ENCODE measurements around the gene REEP1. TPM values are rescaled to one million over a fixed set of nuclear protein-coding genes. Genes with fewer than 3 reads are reported as not detected.

Gene REEP1, protein sequence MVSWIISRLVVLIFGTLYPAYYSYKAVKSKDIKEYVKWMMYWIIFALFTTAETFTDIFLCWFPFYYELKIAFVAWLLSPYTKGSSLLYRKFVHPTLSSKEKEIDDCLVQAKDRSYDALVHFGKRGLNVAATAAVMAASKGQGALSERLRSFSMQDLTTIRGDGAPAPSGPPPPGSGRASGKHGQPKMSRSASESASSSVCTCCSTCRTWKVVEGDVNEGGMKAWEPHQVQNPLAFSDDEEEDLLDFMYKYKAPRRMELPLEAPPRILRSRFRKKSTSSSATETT
- under 1 TPM; 0.38 to 0.63 TPM for total RNA-seq

DNA sequence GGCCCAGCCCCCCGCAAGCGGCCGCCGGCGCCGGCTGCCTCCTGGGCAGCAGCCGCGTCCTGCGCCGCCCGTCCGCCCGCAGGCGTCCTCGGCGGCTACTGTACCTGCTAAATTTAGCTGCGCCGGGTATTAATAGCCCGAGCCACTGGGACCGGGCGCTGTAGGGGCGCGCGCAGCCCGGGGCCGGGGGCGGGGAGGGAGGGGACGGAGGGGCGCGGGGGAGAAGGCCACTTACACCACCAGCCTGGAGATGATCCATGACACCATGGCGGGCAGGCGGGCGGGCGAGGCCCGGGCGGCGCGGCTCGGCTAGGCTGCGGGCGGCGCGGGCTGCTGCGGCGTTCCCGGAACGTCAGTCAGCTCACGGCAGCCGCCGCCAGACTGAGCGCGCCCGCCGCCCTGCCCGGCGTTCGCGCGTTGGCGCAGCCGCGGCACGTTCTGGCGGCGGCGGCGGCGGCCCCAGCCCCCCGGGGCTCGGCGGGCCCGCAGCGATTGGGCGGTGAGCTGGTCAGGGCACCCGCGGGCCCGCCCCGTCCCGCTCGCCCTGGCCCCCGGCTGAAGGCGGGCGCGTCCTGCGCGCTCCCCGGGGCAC, at the start of gene REEP1:
Gene REEP1, minus strand, starts transcription at position 383 of the 592 bp plus-strand sequence. Its CDS starts 116 bp downstream, at position 267.
- Mint-ChIP-seq H3K4me1 (ENCODE audit: low read depth) (peaks cover 17% of the 10 kb centered on the region), H3K36me3 (ENCODE audit: insufficient read depth in 2 of 2) (peaks cover 10% of the 10 kb centered on the region in 2 donors), H3K9me3 (peaks cover 8% of the 10 kb centered on the region in 2 donors), H3K27ac (no peak within 1 kb of the TSS), H3K4me3 (peak within 1 kb of the TSS; percentile 89 to 92), H3K27me3 (ENCODE audit: low read depth) (peaks cover 54% of the 10 kb centered on the region)
- peak; percentile 83 to 85 for ATAC-seq (replicated peaks in 1 of 2)
- peak; percentile 31 to 41 for DNase-seq

DNA sequence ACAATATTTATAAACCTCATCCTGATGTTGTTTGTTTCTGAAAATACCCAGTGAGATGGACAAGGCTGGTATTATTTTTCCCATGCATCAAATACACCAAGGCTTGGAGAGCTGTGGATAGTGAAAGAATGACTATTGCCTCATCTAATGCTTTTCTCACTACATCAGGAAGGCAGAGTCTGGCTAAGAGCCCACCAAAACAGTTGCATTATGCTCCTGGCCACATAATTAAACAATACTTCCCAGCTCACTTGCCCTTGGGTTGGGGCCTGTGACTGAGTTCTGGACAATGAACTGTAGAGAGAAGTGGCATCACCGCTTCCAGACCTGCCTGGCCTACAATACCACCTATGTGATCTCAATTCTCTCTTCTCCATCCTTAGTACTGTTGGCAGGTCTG, 46.4 kb upstream of the REEP1 start:
- H3K36me3 Mint-ChIP-seq (ENCODE audit: insufficient read depth in 2 of 2), result no peaks in the 10 kb centered on the region
- no peaks in the 10 kb centered on the region for H3K4me1 Mint-ChIP-seq (ENCODE audit: low read depth)

DNA sequence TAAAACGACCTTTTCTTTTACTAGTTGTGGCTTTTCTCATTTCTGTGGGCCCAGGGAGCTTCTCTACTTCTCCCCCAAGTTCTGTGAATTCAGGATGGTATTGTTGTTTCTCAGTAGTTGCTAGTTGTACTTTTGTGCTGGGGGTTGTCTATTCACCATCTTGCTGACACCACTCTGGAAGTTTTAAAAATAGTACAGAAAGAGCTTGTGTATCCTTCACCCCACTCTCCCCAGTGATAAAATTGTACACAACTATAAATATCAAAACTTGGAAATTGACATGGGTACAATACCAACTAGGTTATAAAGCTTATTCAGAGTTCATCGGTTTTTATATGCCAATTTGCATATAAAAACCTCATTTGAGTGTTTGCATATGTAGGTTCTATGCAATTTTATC, 45.3 kb upstream of the REEP1 start:
- H3K27me3 Mint-ChIP-seq (ENCODE audit: low read depth), result no peaks in the 10 kb centered on the region
- ATAC-seq (replicated peaks in 1 of 2) (no peak), DNase-seq (no peak)
- H3K9me3 Mint-ChIP-seq, result peaks cover 0 to 3% of the 10 kb centered on the region in 2 donors
- no peaks in the 10 kb centered on the region for H3K4me1 Mint-ChIP-seq (ENCODE audit: low read depth)
- peaks cover 0 to 2% of the 10 kb centered on the region in 2 donors for H3K36me3 Mint-ChIP-seq (ENCODE audit: insufficient read depth in 2 of 2)
- H3K4me3 Mint-ChIP-seq, result no peak overlapping the region
- H3K27ac Mint-ChIP-seq, result no peak overlapping the region

More for the DNA sequence above, 46.4 kb upstream of the REEP1 start:
- no peak overlapping the region for H3K4me3 Mint-ChIP-seq
- no peaks in the 10 kb centered on the region for H3K9me3 Mint-ChIP-seq
- no peaks in the 10 kb centered on the region for H3K27me3 Mint-ChIP-seq (ENCODE audit: low read depth)
- H3K27ac Mint-ChIP-seq, result no peak overlapping the region
- ATAC-seq (replicated peaks in 1 of 2), result no peak
- DNase-seq, result no peak

DNA sequence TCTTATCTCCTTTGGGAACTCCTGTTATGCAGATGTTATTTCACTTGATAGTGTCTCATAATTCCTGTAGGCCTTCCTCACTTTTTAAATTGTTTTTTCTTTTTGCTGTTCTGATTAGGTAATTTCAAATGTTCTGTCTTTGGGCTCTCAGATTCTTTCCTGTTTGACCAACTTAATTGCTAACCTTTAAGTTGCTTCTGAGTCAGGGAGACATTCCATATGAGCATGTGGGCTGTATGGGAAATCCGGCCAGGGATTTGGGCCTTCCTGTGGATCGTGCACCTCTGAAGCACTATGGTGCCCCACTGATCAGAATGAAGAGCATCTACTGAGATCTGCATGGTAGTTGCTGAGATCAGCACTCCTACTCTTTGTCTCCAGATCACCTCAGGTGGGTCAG, 44.7 kb upstream of the REEP1 start:
- Mint-ChIP-seq H3K27me3 (ENCODE audit: low read depth) (no peaks in the 10 kb centered on the region), H3K4me3 (no peak overlapping the region), H3K4me1 (ENCODE audit: low read depth) (no peaks in the 10 kb centered on the region), H3K27ac (no peak overlapping the region), H3K9me3 (peaks cover under 1 to 4% of the 10 kb centered on the region in 2 donors), H3K36me3 (ENCODE audit: insufficient read depth in 2 of 2) (peaks cover 0 to 2% of the 10 kb centered on the region in 2 donors)
- no peak for DNase-seq
- ATAC-seq (replicated peaks in 1 of 2), result no peak

DNA sequence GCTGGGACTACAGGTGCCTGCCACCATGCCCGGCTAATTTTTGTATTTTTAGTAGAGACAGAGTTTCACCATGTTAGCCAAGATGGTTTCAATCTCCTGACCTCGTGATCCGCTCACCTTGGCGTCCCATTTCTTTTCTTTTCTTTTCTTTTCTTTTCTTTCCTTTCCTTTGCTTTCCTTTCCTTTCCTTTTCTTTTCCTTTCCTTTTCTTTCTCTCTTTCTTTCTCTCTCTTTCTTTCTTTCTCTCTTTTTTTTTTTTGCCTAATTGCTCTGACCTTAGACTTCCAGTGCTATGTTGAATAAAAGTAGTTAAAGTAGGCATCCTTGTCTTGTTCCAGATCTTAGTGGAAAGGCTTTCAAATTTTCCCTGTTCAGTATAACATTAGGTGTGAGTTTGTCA, 41.0 kb upstream of the REEP1 start:
- DNase-seq (no peak), ATAC-seq (replicated peaks in 1 of 2) (no peak)
- no peak overlapping the region for H3K4me3 Mint-ChIP-seq
- H3K27me3 Mint-ChIP-seq (ENCODE audit: low read depth), result no peaks in the 10 kb centered on the region
- H3K9me3 Mint-ChIP-seq, result peaks cover 3 to 6% of the 10 kb centered on the region in 2 donors
- H3K4me1 Mint-ChIP-seq (ENCODE audit: low read depth), result no peaks in the 10 kb centered on the region
- peaks cover 0 to 2% of the 10 kb centered on the region in 2 donors for H3K36me3 Mint-ChIP-seq (ENCODE audit: insufficient read depth in 2 of 2)
- no peak overlapping the region for H3K27ac Mint-ChIP-seq

DNA sequence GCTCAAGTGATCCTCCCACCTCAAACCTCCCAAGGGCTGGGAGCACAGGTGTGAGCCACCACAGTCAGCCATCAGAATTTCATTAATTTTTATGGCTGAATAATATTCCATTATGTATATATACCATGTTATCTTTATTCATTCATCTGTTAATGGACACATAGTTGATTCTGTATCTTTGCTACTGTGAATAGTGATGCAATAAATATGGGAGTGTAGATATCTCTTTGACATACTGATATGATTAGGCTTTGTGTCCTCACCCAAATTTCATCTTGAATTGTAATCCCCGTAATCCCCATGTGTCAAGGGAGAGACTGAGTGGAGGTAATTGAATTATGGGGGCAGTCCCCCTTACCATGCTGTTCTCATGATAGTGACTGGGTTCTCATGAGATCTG, 38.2 kb upstream of the REEP1 start:
- DNase-seq, result no peak
- ATAC-seq (replicated peaks in 1 of 2), result no peak
- Mint-ChIP-seq H3K27ac (no peak overlapping the region), H3K36me3 (ENCODE audit: insufficient read depth in 2 of 2) (peaks cover 1 to 2% of the 10 kb centered on the region in 2 donors), H3K9me3 (peaks cover 6 to 10% of the 10 kb centered on the region in 2 donors), H3K4me1 (ENCODE audit: low read depth) (peaks cover 20% of the 10 kb centered on the region), H3K4me3 (no peak overlapping the region), H3K27me3 (ENCODE audit: low read depth) (no peaks in the 10 kb centered on the region)

DNA sequence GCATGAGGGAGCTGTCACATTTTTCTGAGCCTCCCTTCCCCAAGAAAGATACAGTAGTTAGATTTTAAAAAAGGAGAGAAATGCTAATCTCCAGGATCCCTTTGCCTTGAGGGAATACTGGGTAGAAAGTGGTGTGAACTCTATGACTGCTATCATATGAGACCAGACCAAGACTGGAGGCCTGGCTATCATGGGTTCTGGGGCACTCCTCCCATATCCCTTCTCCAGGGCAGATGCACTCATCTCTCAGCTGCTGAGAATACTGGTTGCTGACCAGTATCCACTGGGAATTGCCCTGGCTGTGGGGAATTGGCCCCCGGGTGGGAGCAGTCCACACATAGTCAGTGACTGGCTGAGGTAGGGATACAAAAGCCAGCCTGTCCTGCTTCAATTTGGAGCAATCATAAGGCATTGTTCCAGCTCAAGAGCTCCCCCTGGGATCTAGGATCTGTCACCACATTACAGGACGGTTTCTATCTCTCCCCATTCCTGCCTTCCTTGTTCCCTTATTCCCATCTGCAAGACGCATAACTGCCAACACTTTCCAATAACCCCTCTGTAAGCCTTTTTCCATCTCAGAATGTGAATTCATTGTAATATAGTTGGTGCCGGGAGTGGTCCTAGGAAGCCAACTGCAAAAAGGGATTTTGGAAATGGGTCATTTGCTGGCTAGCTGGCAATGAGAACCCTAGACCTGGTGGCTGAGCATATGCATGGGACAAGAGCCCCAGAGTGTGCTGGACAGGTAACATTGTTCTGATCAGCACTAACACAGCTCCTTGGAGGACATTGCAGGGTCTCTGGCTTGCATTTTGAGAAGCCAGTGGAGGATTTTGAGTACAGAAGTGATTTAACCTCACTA, 35.4 kb upstream of the REEP1 start:
- Mint-ChIP-seq H3K27ac (no peak overlapping the region), H3K4me1 (ENCODE audit: low read depth) (peaks cover 35% of the 10 kb centered on the region), H3K4me3 (no peak overlapping the region), H3K27me3 (ENCODE audit: low read depth) (no peaks in the 10 kb centered on the region), H3K36me3 (ENCODE audit: insufficient read depth in 2 of 2) (peaks cover 7 to 13% of the 10 kb centered on the region in 2 donors), H3K9me3 (peaks cover 6 to 12% of the 10 kb centered on the region in 2 donors)
- DNase-seq (no peak), ATAC-seq (replicated peaks in 1 of 2) (no peak)

DNA sequence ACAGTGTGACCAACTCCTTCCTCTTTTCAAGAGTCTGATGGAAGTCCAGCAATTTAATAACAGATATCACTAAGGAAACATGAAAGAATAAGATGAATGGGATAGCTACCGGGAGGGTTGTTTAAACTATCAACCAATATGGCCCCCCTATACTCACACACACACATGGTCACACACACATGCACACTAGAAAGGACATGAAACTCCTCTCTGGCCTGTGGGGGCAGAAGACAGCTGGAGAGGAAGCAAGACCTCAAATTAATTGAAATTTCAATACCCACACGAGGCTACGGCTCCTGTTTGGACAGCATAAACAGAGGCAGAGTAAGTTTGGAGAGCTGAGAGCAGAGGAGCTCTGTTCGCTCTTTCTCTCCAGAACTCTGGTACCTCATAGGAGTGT, 34.7 kb upstream of the REEP1 start:
- Mint-ChIP-seq H3K36me3 (ENCODE audit: insufficient read depth in 2 of 2) (peaks cover 7 to 13% of the 10 kb centered on the region in 2 donors), H3K27ac (no peak overlapping the region), H3K4me1 (ENCODE audit: low read depth) (peaks cover 39% of the 10 kb centered on the region), H3K27me3 (ENCODE audit: low read depth) (no peaks in the 10 kb centered on the region), H3K9me3 (peaks cover 5 to 12% of the 10 kb centered on the region in 2 donors), H3K4me3 (no peak overlapping the region)
- DNase-seq (no peak), ATAC-seq (replicated peaks in 1 of 2) (no peak)

DNA sequence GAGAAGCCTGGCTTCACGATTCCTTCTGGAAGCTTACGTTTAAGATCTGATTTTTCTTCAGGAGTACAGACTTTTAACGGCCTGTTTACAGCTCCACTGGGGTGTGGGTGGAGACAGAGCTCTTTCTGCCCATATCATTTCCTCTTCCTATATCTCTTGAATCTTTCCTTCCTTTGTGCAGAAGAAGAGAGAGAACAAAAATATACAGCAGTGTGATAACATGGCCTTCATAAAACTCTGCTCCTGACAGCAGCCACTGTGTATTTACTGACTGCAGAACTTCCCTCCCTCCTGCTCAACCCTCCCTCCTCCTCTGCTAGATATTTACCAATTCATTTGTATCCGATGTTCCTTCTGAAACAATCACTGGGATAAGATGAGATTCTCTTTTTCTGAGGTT, 34.1 kb upstream of the REEP1 start:
- no peak for DNase-seq

DNA sequence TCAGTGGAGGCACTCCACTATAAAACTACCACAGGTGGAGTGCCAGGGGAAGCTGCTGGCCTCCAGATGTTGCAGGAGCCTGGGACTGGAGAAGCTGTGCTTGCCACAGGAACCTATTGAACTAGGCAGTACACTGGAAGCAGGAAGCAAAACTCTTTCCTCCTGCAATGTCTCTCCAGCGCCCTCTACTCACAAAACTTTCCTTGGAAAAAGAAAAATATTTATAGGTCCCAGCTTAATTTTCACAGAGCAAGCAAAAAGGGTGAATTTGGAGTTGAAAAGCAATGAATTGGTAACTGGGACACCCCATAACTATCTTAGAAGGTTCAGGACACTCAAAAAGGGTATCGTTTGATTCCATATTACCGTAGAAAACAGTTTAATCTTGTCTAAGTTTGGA, 33.2 kb upstream of the REEP1 start:
- no peak for ATAC-seq (replicated peaks in 1 of 2)
- no peak overlapping the region for H3K4me3 Mint-ChIP-seq

More for the DNA sequence above, 34.1 kb upstream of the REEP1 start:
- Mint-ChIP-seq H3K9me3 (peaks cover 3 to 9% of the 10 kb centered on the region in 2 donors), H3K36me3 (ENCODE audit: insufficient read depth in 2 of 2) (peaks cover 7 to 13% of the 10 kb centered on the region in 2 donors), H3K4me3 (peak overlapping the region; percentile 44 to 52), H3K27ac (peak overlapping the region; percentile 79), H3K4me1 (ENCODE audit: low read depth) (peaks cover 39% of the 10 kb centered on the region), H3K27me3 (ENCODE audit: low read depth) (no peaks in the 10 kb centered on the region)
- no peak for ATAC-seq (replicated peaks in 1 of 2)

DNA sequence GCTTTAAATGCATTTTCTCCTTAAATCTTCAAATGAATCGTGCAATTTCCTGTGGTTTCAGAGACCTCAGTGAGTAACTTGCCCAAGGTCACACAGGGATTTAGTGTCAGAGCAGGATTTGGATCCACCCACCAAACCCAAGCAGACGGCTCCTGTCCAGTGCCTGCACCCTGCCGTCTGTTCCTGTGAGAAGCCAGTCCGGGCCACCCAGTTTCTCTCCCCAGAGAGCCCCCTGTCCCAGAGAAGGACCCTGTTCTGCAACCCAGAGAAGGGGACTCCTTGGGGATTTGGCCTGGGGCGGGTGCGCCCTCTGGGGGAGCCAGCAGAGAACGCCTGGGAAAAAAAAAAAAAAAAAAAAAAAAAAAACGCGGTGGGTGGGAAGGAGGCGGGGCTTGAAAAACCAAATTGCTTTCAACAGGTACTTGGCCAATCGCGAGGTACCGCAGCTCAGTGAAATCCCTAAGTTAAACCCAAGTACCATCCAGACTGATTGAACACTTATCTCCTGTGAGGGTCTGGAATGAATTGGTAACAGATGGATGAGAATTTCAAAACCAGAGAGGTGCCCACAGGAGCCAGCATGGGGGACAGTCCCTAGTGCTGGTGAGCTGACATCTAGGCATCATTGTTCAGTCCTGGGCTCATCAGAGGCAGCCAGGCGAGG, 30.9 kb upstream of the REEP1 start:
- Mint-ChIP-seq H3K4me1 (ENCODE audit: low read depth) (peaks cover 38% of the 10 kb centered on the region), H3K36me3 (ENCODE audit: insufficient read depth in 2 of 2) (peaks cover 7 to 13% of the 10 kb centered on the region in 2 donors), H3K4me3 (peak overlapping the region; percentile 61 to 71), H3K27me3 (ENCODE audit: low read depth) (no peaks in the 10 kb centered on the region), H3K27ac (peak overlapping the region; percentile 5), H3K9me3 (peaks cover 3 to 9% of the 10 kb centered on the region in 2 donors)
- DNase-seq (peak; percentile 37 to 55), ATAC-seq (replicated peaks in 1 of 2) (peak; percentile 71 to 72)

More for the DNA sequence above, 33.2 kb upstream of the REEP1 start:
- H3K4me1 Mint-ChIP-seq (ENCODE audit: low read depth), result peaks cover 39% of the 10 kb centered on the region
- H3K9me3 Mint-ChIP-seq, result peaks cover 3 to 9% of the 10 kb centered on the region in 2 donors
- no peaks in the 10 kb centered on the region for H3K27me3 Mint-ChIP-seq (ENCODE audit: low read depth)
- H3K36me3 Mint-ChIP-seq (ENCODE audit: insufficient read depth in 2 of 2), result peaks cover 7 to 13% of the 10 kb centered on the region in 2 donors
- H3K27ac Mint-ChIP-seq, result no peak overlapping the region
- no peak for DNase-seq

DNA sequence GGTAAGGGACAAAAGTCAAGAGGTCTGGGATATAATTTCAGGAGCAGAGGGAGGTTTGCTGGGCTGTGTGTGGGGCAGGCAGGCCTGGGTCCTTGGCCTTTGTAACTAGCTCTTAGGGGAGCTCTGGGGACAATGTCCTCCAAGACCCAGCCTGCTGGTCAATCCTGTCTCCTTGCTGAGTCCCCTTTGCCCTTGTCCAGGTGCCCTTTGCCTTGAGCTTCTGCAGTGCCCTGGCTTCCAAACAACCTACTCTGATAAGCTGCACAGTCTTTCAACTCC, 30.0 kb upstream of the REEP1 start:
- Mint-ChIP-seq H3K4me3 (no peak overlapping the region), H3K36me3 (ENCODE audit: insufficient read depth in 2 of 2) (peaks cover 7 to 13% of the 10 kb centered on the region in 2 donors), H3K4me1 (ENCODE audit: low read depth) (peaks cover 32% of the 10 kb centered on the region), H3K9me3 (peaks cover 3 to 5% of the 10 kb centered on the region in 2 donors), H3K27me3 (ENCODE audit: low read depth) (no peaks in the 10 kb centered on the region), H3K27ac (no peak overlapping the region)
- ATAC-seq (replicated peaks in 1 of 2) (no peak), DNase-seq (no peak)
